Measurements from ENCODE around the gene MTERF2. TPM values are rescaled to one million over a fixed set of nuclear protein-coding genes. Genes with fewer than 3 reads are reported as not detected.

The MTERF2 gene
- total RNA-seq, 4 donors from 2014 or later = 22.9 to 37.0 (median 31.3) TPM

- peak; percentile 93 to 94 for DNase-seq
- intact Hi-C loops (cut with DNase I) = loop anchor here (5.0 kb wide), 1 partner anchor 142 kb away; no protein-coding TSS in a partner anchor
- Histone ChIP-seq H3K9me3 (no peaks in the 10 kb centered on the region), H3K4me3 (replicated peaks in 1 of 3) (peak within 1 kb of the TSS; percentile 16 to 99 (median 92)), H3K27ac (peak within 1 kb of the TSS; percentile 81 to 100 (median 97)), H3K36me3 (peaks cover 0 to 4% of the 10 kb centered on the region in 2 donors), H3K27me3 (no peaks in the 10 kb centered on the region), H3K4me1 (peaks cover 18 to 28% of the 10 kb centered on the region in 2 donors)
- TF ChIP-seq CTCF (IDR thresholded peaks at IDR 0.05) (peak in 1 of 6 experiments; percentile 13), POLR2A (IDR thresholded peaks at IDR 0.05) (peak; percentile 94 to 97)
- WGBS, 2 donors = 0 to 1% methylated on average over 7 to 35 of the region's 88 CpGs
Measured at GRCh38 chr12:106955377-106956047, 31.4 kb downstream of the MTERF2 start, which contains the start of gene TMEM263. TMEM263 (plus strand) TSS chr12:106955907; CDS start chr12:106967117, 11,210 bp downstream.

- peaks cover 18 to 27% of the 10 kb centered on the region in 2 donors for H3K4me1 ChIP-seq
- peak overlapping the region; percentile 81 to 100 (median 97) for H3K27ac ChIP-seq
- no peaks in the 10 kb centered on the region for H3K27me3 ChIP-seq
- peak overlapping the region in 1 of 3 donors; percentile 99 for H3K4me3 ChIP-seq (replicated peaks in 1 of 3)
- WGBS, 2 donors = 44 to 51% methylated on average over 31 to 36 of the region's 36 CpGs
- peak; percentile 25 to 45 for DNase-seq
- no peaks in the 10 kb centered on the region for H3K9me3 ChIP-seq
- TF ChIP-seq CTCF (IDR thresholded peaks at IDR 0.05) (no peak), POLR2A (IDR thresholded peaks at IDR 0.05) (no peak)
- peaks cover 0 to 4% of the 10 kb centered on the region in 2 donors for H3K36me3 ChIP-seq
- intact Hi-C loops (cut with DNase I) = loop anchor here (5.0 kb wide), 1 partner anchor 143 kb away; no protein-coding TSS in a partner anchor
Measured at GRCh38 chr12:106954462-106955376, 32.2 kb downstream of the MTERF2 start.

GRCh38 chr12:106953352-106954250 is 33.3 kb downstream of the MTERF2 start:
- H3K27ac ChIP-seq = no peak overlapping the region
- no peaks in the 10 kb centered on the region for H3K36me3 ChIP-seq
- DNase-seq = no peak
- H3K4me3 ChIP-seq (replicated peaks in 1 of 3) = no peak overlapping the region
- TF ChIP-seq CTCF (IDR thresholded peaks at IDR 0.05) (no peak), POLR2A (IDR thresholded peaks at IDR 0.05) (no peak)
- no peaks in the 10 kb centered on the region for H3K27me3 ChIP-seq
- peaks cover 17 to 18% of the 10 kb centered on the region in 2 donors for H3K4me1 ChIP-seq
- intact Hi-C loops (cut with DNase I) = no loop called here
- no peaks in the 10 kb centered on the region for H3K9me3 ChIP-seq
- 88 to 91% methylated on average over 12 of the region's 12 CpGs for WGBS, 2 donors

GRCh38 chr12:106950591-106950990 is 36.4 kb downstream of the MTERF2 start:
- intact Hi-C loops (cut with DNase I) = no loop called here
- H3K27ac ChIP-seq = no peak overlapping the region
- no peaks in the 10 kb centered on the region for H3K27me3 ChIP-seq
- H3K4me1 ChIP-seq = peaks cover 12 to 17% of the 10 kb centered on the region in 2 donors
- H3K4me3 ChIP-seq (replicated peaks in 1 of 3) = no peak overlapping the region
- H3K36me3 ChIP-seq = no peaks in the 10 kb centered on the region
- H3K9me3 ChIP-seq = no peaks in the 10 kb centered on the region
- DNase-seq = no peak
- WGBS, 2 donors = 96 to 98% methylated on average over 5 of the region's 5 CpGs
- TF ChIP-seq POLR2A (IDR thresholded peaks at IDR 0.05) (no peak), CTCF (IDR thresholded peaks at IDR 0.05) (no peak)

Measured in thyroid gland (tissue), 4 donors.